HG03175 (cell line): ENCODE results near the gene INPP5J.
"Not testable (repeated sequence)": the region's sequence is repeated elsewhere in the genome, so short reads cannot be mapped to it uniquely, and the experiment has no call there.

ENCODE experiments used
- ATAC-seq: cut with Tn5 transposase; IDR thresholded peaks from one replicate; pipeline ENCODE4 v1.9.1; 2021; ENCODE audit warnings: mild to moderate bottlenecking, moderate library complexity; ENCODE audit not compliant: unreplicated experiment

Gene INPP5J

DNA sequence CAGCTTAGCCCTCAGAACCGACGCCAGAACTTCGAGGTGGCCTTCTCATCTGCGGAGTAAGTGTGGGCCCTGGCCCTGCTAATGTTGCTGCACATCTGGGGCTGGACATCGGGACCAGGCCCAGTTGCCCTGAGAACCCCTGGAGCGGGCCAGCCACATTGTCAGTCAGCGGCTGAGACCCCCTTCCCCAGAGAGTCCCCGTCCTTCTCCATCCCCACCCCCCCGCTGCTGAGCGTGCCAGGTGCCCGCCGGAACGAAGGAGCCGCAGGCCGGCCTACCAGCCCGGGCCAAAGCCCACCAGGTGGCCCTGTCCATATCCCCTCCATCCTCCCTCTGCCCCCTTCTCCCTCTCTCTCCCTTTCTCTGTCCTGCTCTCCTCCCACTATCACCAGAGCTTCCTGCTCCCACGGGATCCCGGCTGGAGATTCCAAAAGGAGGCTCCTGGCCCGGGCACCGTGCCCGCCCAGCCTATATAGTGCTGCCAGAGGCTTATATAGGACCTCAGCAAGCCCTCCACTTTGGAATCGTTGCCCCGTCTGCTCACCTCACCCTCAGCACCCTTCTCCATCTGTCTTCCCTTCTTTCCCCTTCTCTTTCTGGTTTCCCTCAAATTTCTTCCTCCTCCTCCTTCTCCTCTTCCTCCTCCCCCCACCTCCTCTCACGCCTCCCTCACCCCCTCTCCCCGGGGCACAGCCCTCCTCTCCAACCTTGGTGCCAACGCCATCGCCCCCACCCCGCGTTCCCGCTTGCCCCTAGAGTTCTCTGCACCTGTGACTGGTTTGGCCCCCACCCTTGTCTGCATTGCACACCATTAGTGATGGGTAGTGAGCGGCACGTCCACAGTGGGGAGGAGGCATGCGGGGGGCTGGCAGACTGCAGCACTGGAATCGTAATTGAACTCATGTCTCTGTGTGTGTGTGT is 22.7 kb upstream of the INPP5J start:
- no peak for ATAC-seq

DNA sequence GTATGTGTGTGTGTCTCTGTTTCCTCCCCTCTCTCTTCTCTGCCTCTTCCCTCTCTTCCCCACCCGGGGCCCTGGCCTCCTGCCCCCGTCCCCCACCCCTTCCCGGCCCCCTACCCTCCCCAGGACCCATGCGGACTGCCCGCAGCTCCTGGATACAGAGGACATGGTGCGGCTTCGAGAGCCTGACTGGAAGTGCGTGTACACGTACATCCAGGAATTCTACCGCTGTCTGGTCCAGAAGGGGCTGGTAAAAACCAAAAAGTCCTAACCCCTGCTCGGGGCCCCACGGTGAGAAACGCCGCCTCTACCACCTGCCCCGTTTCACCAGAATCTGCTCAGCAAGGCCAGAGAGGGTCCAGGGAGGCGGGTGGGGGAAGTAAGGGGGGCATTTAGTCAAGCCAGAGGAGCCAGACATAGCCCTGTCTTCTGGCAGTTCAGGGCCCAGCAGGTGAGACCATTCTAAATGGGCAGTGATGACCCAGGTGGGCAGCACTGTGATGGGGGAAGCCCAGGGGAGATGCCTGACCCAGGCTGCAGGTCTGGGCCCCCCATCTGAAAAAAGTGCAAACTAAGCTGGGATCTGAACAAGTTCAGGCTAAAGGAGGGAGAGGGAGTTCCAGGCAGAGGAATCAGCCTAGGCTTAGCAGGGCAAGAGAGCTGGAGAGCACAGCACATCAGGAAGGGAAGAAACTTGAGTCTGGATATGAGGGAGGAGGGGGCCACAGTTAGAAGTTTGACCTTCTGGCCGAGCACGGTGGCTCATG is 21.8 kb upstream of the INPP5J start:
- no peak for ATAC-seq

DNA sequence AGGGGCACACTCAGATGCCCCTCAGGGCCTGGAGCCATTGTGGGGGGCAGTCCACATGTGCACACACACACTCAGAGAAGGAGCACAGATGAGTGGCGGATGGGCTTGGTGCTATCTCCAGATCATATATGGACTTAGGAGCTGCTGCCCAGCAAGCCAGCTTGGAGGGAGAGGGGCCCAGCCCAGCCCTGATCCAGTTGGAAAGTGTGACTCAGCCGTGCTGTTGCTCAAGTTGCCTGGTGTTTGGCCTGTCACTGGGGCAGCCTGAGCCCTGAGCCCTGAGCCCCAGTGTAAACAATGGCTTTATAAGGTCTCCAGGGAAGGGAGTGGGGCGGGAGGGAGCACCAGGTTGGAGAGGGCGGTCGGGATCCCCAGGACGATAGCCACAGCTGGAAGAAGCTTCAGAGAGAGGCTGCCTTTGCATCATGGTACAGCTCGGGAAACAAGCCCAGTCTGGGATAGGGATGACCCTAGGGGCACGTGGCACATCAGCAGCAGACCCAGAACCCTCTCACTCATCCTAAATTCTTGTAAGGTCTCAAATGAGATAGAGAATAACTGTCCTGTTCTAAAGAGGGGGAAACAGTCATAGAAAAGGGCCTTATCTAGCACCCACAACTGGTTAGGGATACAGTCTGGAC is 20.2 kb upstream of the INPP5J start:
- no peak for ATAC-seq

DNA sequence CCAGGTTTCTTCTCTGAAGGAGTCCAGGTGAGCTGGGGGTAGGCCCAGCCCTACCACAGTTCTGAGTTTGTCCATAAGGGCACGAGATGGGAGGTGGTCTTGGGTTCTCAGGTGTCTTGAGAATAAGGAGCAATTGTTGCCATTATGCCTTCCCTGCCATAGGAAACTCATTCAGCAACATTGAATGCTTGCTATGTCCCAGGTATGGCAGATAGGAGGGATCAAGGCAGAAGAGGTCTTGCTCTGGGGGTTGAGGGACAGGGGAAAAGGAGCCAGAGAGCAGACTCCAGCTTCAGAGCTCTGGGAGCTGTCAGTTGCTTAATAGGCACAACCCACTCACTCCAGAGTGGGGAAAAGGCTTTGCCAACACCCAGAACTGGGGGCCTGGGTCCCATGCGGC is 19.7 kb upstream of the INPP5J start:
- no peak for ATAC-seq

DNA sequence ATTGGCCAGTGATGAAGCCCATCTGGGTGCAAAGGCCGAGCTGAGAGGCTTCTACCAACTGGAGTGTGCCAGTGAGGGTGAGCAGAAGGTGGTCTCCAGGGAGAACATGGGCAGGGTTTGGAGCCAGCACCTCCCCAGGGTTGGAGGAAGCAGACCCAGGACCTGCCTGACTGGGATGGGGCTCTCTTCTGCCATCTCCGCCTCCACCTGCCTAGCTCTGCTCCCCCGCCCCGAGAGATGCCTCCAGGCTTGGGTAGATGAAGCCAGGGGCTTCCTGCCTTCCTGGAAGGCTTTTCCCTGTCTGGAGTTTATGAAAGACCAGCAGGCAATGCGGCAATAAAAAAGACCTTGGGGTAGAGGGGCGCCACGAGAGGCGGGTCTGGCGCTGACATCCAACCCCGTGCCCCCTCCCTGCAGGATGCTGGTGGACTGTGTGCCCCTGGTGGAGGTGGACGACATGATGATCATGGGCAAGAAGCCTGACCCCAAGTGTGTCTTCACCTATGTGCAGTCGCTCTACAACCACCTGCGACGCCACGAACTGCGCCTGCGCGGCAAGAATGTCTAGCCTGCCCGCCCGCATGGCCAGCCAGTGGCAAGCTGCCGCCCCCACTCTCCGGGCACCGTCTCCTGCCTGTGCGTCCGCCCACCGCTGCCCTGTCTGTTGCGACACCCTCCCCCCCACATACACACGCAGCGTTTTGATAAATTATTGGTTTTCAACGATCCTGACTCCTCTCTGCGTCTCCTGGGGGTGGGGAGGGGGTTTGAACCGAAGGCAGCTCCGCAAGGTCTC is 18.7 kb upstream of the INPP5J start:
- no peak for ATAC-seq

DNA sequence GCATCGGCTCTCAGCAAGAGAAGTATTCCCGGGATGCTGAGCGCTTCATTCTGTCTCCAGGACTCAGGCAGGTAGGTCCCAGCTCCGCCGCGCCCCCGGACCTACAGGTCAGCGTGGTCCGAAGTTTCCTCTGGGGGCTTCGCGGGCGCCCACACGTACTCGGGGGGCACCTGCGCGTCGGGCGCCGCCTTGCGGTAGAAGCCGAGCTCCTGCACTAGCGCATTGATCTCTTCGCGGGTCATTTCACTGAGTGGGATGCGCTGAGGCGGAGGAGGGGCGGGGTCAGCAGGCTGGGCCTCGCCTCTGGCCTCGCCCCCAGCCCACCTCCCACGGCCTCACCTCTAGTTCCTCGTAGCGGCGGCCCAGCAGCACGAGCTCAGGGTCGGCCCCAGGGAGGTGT is 17.9 kb upstream of the INPP5J start:
- ATAC-seq = no peak

DNA sequence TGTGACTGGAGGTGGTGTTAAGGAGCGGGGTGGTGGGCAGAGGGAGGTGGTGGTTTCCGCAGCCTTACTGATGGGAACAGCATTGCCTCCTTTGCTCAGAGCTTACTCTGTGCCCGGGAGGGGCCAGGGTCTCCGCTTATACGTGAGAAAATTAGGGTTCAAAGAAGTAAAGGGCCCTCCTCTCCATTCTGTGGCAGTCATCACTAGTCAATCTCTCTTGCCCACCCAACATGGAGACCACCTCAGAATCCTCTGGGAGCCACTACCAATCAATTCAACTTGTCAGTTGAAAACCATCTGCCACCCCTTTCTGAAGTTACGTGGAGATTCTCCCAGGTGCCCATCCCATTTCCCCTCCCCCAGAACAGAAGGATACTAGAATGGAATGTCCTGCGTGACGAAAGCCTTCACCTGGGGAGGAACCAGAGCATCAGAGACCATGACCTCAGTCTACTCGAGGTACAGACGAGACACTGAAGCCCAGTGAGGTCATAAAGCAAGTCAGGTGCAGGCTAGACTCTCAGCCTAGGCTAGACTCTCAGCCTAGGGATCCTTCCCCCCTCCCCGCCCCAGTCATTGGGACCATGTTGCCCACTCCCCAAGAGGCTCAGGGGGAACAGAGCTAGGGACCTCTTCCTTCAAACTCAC is 17.4 kb upstream of the INPP5J start:
- no peak for ATAC-seq

DNA sequence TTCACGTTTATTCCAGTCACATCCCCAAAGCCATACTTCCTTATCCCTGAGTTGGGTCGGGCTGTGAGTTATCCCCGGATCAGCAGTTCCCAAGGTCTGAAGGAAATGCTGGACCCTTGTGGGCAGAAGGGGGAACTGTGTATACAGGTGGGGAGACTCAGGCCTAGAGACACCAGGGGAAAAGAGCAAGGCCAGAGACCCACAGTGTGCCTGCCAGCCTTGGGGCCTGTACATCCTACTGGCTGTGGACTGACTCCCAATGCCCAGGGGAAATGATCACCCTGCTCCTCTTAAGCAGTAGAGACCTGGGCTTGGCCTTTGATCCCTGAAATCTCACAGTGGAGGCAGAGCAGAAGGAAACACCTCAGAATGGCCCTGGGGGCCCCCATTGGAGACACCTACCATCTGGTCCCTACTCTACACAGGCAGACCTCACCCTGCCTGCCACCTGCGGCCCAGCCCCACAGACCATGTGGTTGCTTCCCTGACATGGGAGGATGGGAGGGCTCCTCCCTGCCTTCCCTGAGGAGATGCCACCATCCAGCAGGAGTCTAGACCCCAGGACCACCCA is 16.7 kb upstream of the INPP5J start:
- ATAC-seq = no peak

DNA sequence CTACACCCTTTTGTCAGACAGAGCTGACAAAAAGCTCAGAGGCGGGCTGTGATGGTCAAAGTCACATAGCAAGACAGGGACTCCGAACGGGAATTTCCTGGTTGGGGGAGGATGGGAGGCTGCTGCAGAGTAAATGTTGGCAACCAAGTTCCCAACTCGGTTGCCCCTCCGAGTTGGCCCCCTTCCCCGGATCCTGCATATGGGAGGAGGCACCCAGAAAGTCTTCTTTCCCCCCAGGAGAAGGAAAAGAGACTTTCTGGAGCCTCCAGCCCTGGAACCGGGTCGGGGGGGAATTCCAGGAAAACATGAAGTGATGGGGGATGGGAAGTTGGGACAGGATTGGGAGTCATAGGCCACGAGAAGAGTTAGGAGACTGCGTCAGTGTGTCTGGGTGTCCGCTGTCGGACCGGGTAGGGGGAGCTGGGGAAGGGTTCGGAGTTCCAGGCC is 16.0 kb upstream of the INPP5J start:
- no peak for ATAC-seq

DNA sequence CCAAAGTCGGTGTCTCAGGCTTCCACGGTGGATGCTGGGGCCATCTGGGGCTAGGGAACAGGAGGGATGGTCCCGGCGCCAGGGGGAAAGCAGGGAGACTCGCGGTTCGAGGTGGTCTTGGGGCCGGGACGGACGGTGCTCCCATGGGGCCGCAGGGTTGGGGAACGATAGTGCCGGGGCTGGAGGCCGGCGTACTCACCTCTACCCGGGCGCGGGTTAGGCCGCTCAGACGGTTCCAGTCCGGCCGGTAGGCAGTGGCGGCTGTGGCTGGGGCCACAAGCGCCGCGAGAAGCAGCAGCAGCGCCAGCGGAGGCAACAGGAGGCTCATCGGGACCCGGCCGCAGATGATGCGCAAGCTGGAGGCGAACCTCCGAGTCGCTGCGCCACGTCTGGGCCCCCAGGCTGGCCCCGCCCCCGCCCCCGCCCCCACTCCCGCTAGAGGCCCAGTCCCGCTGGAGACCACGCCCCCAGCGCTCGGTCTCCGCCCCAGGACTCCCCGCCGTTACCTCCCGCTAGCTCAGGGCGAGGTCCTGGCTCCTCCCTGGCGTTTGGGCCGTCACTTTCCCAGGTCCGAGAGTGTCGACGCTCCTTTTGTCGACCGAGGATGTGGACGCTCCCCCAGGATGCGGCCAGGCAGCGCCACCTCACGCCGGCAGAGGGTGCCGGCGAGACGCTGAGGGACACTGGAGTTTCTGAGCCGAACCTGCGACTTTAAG is 15.4 kb upstream of the INPP5J start, which contains the start of gene SELENOM:
Gene SELENOM (minus strand): TSS at position 391 of the 716 bp plus-strand sequence. CDS start 63 bp downstream, at position 328.
- ATAC-seq = peak; percentile 88

DNA sequence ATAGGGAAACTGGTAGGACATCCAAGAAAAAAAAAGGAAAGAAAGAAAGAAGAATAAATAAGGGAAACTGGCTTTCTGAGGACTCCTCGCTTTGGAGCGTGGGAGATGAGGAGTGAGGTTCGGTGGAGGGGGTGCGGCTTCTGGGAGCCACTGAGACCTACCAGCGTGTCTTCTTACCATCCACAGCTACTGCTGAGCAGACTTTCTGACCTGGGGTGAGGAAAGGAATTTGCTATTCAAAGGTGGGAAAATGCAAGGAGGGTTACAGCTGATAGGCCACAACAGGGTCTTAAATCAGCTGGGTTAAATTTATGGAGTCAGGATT is 14.9 kb upstream of the INPP5J start:
- peak; percentile 12 for ATAC-seq

DNA sequence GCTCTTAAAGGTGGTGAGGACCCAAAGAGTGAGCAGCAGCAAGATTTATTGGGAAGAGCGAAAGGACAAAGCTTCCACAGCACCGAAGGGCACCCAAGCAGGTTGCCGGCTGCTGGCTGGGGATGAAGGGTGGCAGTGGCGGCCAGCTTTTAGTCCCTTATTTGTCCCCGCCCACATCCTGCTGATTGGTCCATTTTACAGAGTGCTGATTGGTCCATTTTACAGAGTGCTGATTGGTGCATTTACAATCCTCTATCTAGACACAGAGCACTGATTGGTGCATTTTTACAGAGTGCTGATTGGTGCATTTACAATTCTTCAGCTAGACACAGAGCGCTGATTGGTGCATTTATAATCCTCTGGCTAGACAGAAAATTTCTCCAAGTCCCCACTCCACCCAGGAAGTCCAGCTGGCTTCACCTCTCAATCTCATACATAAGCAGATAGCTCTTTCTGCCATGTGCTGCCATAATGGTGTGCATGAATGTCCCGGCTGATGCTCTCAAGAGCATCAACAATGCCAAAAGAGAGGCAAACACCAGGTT is 10.1 kb upstream of the INPP5J start:
- not testable (repeated sequence) for ATAC-seq

DNA sequence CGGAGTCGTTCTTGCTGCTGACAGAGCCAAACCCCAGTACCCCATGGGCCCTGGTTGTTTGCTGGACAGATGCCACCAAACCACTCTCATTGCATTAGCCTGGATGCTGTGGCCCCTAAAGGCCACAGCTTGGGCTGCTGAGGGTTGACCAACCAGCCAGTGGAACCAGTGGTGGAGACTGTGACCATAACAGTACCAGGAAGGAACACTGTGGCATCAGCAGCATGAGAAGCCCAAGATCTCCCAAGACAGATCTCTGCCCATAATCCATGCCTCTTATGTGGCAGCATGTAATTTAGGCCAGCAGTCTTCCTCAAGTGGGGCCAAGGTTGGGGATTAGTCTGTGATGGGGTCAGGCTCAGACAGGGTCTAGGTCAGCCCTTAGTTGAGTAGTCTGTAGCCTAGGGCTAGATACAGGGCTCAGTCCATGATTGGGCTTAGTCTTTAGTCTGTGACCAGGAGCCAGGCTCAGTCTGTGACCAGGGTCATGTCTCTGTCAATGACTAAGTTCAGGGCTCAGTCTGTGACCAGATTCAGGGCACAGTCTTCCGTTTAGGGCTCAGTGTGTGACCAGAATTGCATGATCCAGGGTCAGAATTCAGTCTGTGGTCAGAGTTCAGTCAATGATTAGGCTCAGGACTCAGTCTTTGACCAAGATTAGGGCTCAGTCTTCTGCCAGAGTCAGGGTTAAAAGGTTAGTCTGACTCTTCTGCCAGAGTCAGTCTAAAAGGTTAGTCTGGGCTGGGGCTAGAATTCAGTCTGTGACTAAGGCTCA is 4.5 kb upstream of the INPP5J start:
- no peak for ATAC-seq

DNA sequence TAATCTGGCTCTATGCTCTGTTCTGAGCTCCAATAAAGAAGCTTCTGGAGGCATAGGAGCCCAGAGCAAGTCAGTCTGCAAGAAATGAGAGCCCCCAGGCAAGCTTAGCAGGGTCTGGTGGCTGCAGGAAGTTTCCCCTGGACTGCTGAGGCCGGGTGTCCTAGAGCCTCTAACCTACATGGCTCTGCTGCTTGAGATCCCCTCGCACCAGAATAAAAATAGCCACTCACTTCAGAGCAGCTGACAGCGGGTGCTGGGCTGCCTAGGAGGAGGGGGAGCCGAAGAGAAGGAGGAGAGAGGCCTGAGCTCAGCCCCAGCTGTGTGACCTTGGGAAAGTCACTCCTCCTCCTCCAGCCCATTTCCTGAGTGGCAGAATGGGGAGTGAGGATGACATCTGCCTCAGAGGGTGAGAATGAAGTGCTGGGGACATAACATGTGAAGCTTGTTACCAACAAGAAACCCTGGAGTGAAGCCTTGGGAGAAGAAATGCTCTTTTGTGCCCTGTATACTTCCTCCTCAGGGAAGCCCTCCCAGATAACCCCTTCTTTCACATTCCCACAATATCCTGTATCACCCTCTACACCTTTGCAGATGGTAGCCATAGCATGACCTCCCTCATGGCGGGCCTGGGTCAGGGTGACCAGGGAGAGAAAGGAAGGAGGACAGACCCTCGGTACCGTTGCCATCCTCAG is 3.6 kb upstream of the INPP5J start:
- no peak for ATAC-seq

DNA sequence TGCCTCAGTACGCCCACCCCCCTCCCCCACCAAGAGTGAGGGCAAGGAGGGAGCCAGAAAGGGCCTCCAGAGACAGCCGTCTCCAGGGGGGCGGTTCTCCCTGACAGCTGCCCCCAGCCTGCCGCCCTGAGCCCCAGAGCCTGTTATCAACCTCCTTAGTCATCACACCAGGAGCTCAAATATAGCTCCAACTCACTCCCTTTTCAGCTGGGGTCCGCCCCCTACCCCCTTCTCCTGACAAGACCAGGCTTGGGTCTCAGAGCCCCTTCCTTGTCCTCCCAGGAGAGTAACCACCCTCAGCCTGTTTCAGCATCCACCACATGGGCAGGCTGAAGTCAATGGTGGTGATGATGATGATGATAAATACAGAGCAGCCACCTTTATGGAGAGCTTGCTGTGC is 2.5 kb upstream of the INPP5J start:
- no peak for ATAC-seq

DNA sequence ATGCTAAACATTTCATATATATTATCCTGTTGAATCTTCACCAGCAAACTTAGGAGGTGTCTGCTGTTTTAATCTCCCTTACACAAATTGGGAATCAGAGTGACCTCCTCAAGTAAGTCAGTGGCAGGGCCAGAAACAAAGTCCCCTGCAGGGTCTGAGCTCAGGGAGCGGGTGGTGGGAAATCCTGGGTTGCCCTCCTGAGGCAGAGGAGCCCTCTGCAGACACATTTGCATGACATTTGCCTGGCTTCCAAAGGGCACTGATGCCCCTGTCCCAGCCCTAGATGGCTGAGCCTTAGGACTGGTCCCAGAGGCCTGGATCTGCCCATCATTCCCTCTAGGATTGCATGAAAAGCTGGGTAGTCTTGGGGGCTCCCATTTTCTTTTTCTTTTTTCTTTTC is 2.1 kb upstream of the INPP5J start:
- ATAC-seq = no peak

DNA sequence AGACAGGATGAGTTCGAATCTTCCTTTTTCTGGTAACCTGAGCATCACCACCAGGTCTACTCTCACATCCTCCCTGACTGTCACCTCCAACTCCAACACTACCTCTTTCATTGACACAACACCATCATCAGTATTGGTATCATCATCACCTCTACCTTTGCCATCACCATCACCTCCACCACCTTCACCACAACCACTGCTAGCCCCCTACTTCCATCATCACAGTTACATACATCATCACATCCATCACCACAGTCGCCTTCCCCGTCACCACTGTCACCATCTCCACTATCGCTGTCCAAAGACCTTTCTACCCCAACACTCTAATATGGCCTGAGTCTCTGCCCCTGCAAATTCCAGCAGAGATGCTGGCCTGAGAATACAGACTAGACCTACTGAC is 1.4 kb upstream of the INPP5J start:
- ATAC-seq = no peak

DNA sequence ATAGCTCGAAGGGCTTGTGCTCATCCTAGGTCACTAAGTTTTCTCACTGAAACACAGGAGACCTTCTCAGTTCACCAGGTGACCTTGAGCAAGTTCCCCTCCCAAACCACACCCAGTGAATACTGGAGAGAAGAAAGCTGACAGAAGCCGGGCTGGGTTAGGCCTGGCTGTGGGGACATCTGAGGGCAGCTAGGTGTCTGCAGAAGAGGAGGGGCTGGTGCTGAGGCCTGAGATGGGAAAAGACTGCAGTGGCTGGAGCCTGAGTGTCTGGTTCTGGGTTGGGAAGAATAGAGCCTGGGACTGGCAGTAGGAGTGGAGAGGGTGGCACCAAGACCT is 602 bp upstream of the INPP5J start:
- ATAC-seq = no peak
